ENCODE measurements around the gene ABLIM1. TPM values are rescaled to one million over a fixed set of nuclear protein-coding genes. Genes with fewer than 3 reads are reported as not detected.

Gene ABLIM1
- total and polyA plus RNA-seq, 8 donors = 28.1 to 276 (median 92.9) TPM

GRCh38 chr10:114405011-114405350 is 253.1 kb downstream of the ABLIM1 start:
- Histone ChIP-seq H3K9me3 (no peaks in the 10 kb centered on the region), H3K4me1 (peaks cover 16 to 50% (median 23%) of the 10 kb centered on the region in 4 donors), H3K36me3 (no peaks in the 10 kb centered on the region), H3K27me3 (peaks cover 0 to 32% (median 20%) of the 10 kb centered on the region in 3 donors), H3K4me3 (peak overlapping the region; percentile 55 to 66 (median 61)), H3K27ac (peak overlapping the region in 4 of 5 donors; percentile 45 to 78 (median 73))
- 20 to 53% (median 26%) methylated on average over 15 to 16 of the region's 16 CpGs for WGBS, 5 donors
- TF ChIP-seq POLR2A (IDR thresholded peaks at IDR 0.05) (no peak), CTCF (IDR thresholded peaks at IDR 0.05) (no peak), EP300 (IDR thresholded peaks at IDR 0.05) (no peak), POLR2AphosphoS5 (IDR thresholded peaks at IDR 0.05) (no peak)
- peak; percentile 37 to 60 for DNase-seq
- intact Hi-C loops (cut with DNase I; ENCODE audit: low total_unique reads) = no loop called here

GRCh38 chr10:114404171-114405010 is 253.7 kb downstream of the ABLIM1 start, which contains the start of gene AFAP1L2:
Gene AFAP1L2, minus strand, starts transcription at chr10:114404502. Its CDS starts 47 bp downstream, at chr10:114404455.
- no peak for TF ChIP-seq CTCF (IDR thresholded peaks at IDR 0.05)
- TF ChIP-seq POLR2AphosphoS5 (IDR thresholded peaks at IDR 0.05) = peak; percentile 38 to 60 (median 49)
- 1 to 10% (median 2%) methylated on average over 10 to 88 of the region's 88 CpGs for WGBS, 5 donors
- peaks cover 18 to 56% (median 25%) of the 10 kb centered on the region in 4 donors for H3K4me1 ChIP-seq

GRCh38 chr10:114403541-114404161 is 254.4 kb downstream of the ABLIM1 start:
- Histone ChIP-seq H3K4me3 (peak overlapping the region; percentile 55 to 66 (median 61)), H3K36me3 (no peaks in the 10 kb centered on the region), H3K27me3 (peaks cover 0 to 32% (median 20%) of the 10 kb centered on the region in 3 donors), H3K9me3 (no peaks in the 10 kb centered on the region), H3K27ac (peak overlapping the region; percentile 9 to 78 (median 71)), H3K4me1 (peaks cover 18 to 58% (median 29%) of the 10 kb centered on the region in 4 donors)
- TF ChIP-seq POLR2A (IDR thresholded peaks at IDR 0.05) = no peak
- TF ChIP-seq CTCF (IDR thresholded peaks at IDR 0.05) = no peak
- no peak for TF ChIP-seq POLR2AphosphoS5 (IDR thresholded peaks at IDR 0.05)
- TF ChIP-seq EP300 (IDR thresholded peaks at IDR 0.05) = no peak
- peak in 1 of 2 donors; percentile 76 for DNase-seq
- 1 to 2% (median 1%) methylated on average over 25 to 44 of the region's 44 CpGs for WGBS, 5 donors
- intact Hi-C loops (cut with DNase I; ENCODE audit: low total_unique reads) = no loop called here

More at GRCh38 chr10:114404171-114405010, 253.7 kb downstream of the ABLIM1 start, which contains the start of gene AFAP1L2:
- H3K27ac ChIP-seq = peak within 1 kb of the TSS; percentile 9 to 78 (median 71)
- H3K9me3 ChIP-seq = no peaks in the 10 kb centered on the region
- H3K27me3 ChIP-seq = peaks cover 0 to 32% (median 20%) of the 10 kb centered on the region in 3 donors
- peak within 1 kb of the TSS; percentile 55 to 66 (median 61) for H3K4me3 ChIP-seq
- H3K36me3 ChIP-seq = no peaks in the 10 kb centered on the region
- intact Hi-C loops (cut with DNase I; ENCODE audit: low total_unique reads) = no loop called here
- DNase-seq = peak; percentile 57 to 86

DNA sequence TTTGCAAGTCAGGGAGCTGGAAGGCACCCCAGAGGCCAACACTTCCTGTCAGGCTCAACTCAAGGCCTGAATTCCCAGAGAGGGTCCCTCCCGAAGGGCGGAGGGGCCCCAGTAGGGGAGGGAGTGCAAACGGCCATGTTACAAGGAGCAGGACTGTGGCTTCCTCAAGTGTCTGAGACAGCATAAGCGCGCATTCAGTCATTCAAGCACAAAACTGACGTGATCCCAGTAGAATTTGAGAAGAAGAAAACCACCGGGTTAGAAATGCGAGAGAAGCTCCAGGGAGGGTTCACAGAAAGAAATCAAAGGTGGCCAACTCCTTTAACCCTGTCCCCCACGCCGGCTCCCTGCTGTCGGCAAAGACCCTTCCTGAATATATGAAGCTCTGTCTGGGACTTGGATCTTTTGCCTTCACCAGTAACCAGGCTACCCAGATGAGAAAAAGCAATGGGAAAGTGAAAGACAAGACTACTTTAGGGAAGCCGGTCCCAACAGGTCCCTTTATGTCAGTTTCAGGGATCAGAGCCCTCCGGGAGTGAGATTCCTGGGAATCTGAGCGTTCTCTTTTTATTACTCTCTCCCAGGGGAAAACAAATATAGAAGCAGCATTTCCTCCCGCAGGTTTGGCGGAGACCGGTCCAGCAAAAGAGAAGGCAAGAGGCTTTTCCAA is 255.1 kb downstream of the ABLIM1 start:
- no peak for TF ChIP-seq EP300 (IDR thresholded peaks at IDR 0.05)
- TF ChIP-seq POLR2A (IDR thresholded peaks at IDR 0.05) = no peak
- no peak for TF ChIP-seq POLR2AphosphoS5 (IDR thresholded peaks at IDR 0.05)
- TF ChIP-seq CTCF (IDR thresholded peaks at IDR 0.05) = no peak
- 27 to 39% (median 34%) methylated on average over 17 of the region's 17 CpGs for WGBS, 5 donors
- peak overlapping the region; percentile 7 to 78 (median 71) for H3K27ac ChIP-seq
- peak in 1 of 2 donors; percentile 56 for DNase-seq
- no peaks in the 10 kb centered on the region for H3K9me3 ChIP-seq
- intact Hi-C loops (cut with DNase I; ENCODE audit: low total_unique reads) = no loop called here
- peak overlapping the region; percentile 55 to 66 (median 61) for H3K4me3 ChIP-seq
- peaks cover 0 to 32% (median 20%) of the 10 kb centered on the region in 3 donors for H3K27me3 ChIP-seq
- peaks cover 18 to 63% (median 32%) of the 10 kb centered on the region in 4 donors for H3K4me1 ChIP-seq
- no peaks in the 10 kb centered on the region for H3K36me3 ChIP-seq
